Mesothelial cell of epicardium (in vitro differentiated cells): ENCODE measurements around the gene FNIP1. TPM values are rescaled to one million over a fixed set of nuclear protein-coding genes. Genes with fewer than 3 reads are reported as not detected.

Experiments
- DNase-seq, 2 experiments: peaks; one replicate each; pipeline ENCODE4 v3.0.0; 2021; ENCODE audit warnings: low spot score in 2 of 2; ENCODE audit not compliant: unreplicated experiment in 2 of 2
- H3K27ac Mint-ChIP-seq: 2 replicates; pipeline ENCODE4 v1.8.0; 2021; ENCODE audit warnings: mixed read lengths
- H3K27me3 Mint-ChIP-seq: 2 replicates; pipeline ENCODE4 v1.8.0; 2021; ENCODE audit warnings: low read depth, mixed read lengths
- H3K36me3 Mint-ChIP-seq: 2 replicates; pipeline ENCODE4 v1.8.0; 2021; ENCODE audit warnings: mixed read lengths
- H3K4me1 Mint-ChIP-seq: 2 replicates; pipeline ENCODE4 v1.8.0; 2021; ENCODE audit warnings: mixed read lengths
- H3K4me3 Mint-ChIP-seq: 2 replicates; pipeline ENCODE4 v1.8.0; 2021; ENCODE audit warnings: mild to moderate bottlenecking, moderate library complexity, mixed read lengths
- H3K9me3 Mint-ChIP-seq: 2 replicates; pipeline ENCODE4 v1.8.0; 2021; ENCODE audit warnings: mixed read lengths
- total RNA-seq: library from RNA; stranded (reverse); gene quantifications from 3 replicates; pipeline ENCODE4 v1.2.1, GENCODE V29; 2021
- TF ChIP-seq, protein P1 (sequence below): fragments of 200-600 bp; sonication (generic); IDR thresholded peaks from one replicate; pipeline ENCODE4 v1.5.0; 2021; ENCODE audit warnings: antibody characterized with exemption; ENCODE audit not compliant: unreplicated experiment

FNIP1 gene
- total RNA-seq, 1 donor from 2014 or later = 35.1 TPM

- no peak overlapping the region for H3K27ac Mint-ChIP-seq
- TF ChIP-seq, protein P1, sequence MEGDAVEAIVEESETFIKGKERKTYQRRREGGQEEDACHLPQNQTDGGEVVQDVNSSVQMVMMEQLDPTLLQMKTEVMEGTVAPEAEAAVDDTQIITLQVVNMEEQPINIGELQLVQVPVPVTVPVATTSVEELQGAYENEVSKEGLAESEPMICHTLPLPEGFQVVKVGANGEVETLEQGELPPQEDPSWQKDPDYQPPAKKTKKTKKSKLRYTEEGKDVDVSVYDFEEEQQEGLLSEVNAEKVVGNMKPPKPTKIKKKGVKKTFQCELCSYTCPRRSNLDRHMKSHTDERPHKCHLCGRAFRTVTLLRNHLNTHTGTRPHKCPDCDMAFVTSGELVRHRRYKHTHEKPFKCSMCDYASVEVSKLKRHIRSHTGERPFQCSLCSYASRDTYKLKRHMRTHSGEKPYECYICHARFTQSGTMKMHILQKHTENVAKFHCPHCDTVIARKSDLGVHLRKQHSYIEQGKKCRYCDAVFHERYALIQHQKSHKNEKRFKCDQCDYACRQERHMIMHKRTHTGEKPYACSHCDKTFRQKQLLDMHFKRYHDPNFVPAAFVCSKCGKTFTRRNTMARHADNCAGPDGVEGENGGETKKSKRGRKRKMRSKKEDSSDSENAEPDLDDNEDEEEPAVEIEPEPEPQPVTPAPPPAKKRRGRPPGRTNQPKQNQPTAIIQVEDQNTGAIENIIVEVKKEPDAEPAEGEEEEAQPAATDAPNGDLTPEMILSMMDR = no peak
- peaks cover 16% of the 10 kb centered on the region for H3K9me3 Mint-ChIP-seq
- no peaks in the 10 kb centered on the region for H3K27me3 Mint-ChIP-seq
- peaks cover 65% of the 10 kb centered on the region for H3K36me3 Mint-ChIP-seq
- peaks cover 2% of the 10 kb centered on the region for H3K4me1 Mint-ChIP-seq
- DNase-seq = no peak
- H3K4me3 Mint-ChIP-seq = no peak overlapping the region
These were observed 137.5 kb downstream of the FNIP1 start for GRCh38 chr5:131659290-131659689.

DNA sequence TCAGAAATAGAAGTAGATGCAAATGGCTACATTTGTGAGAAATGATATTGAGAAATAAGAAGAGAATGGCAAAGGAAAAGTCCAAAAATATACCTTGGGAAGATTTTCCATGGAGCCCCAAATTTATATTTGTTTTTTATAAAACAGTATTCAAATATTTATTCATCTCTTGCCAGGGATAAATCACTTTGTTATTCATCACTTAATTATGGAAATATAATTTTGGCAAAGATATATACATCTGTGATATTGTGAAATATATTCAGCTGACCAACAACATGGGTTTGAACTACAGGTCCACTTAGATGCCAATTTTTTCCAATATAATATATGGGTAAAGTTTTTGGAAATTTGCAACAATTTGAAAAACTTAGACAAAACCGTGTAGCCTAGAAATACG lies 142.0 kb downstream of the FNIP1 start:
- peaks cover 16% of the 10 kb centered on the region for H3K9me3 Mint-ChIP-seq
- TF ChIP-seq, protein P1 = no peak
- H3K27ac Mint-ChIP-seq = no peak overlapping the region

DNA sequence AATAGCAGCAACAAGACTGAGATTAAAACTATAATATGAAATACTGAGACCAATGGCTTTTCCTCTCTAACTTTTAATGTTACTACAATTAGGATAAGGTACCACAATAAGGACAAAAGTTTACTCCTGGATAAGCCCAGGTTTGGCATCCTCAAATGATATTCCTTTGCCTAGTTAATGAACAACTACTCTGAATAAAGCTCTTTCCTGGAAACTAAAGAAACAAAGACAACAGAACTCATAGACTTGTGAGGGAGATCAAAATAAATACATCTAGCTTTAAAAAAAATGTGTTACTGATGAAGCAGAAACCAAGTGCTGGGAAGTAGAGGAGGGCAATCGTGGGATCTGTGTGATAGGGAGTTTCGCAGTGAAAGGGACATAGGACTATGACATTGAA lies 142.5 kb downstream of the FNIP1 start:
- DNase-seq = no peak
- peaks cover 2% of the 10 kb centered on the region for H3K4me1 Mint-ChIP-seq
- TF ChIP-seq, protein P1 = no peak
- H3K27me3 Mint-ChIP-seq = no peaks in the 10 kb centered on the region
- no peak overlapping the region for H3K27ac Mint-ChIP-seq
- peaks cover 11% of the 10 kb centered on the region for H3K9me3 Mint-ChIP-seq
- H3K4me3 Mint-ChIP-seq = no peak overlapping the region
- peaks cover 61% of the 10 kb centered on the region for H3K36me3 Mint-ChIP-seq

More for the DNA sequence above, 142.0 kb downstream of the FNIP1 start:
- DNase-seq = no peak
- Mint-ChIP-seq H3K4me3 (no peak overlapping the region), H3K36me3 (peaks cover 63% of the 10 kb centered on the region), H3K27me3 (no peaks in the 10 kb centered on the region), H3K4me1 (peaks cover 2% of the 10 kb centered on the region)

- TF ChIP-seq, protein P1 = no peak
- DNase-seq = no peak
- Mint-ChIP-seq H3K36me3 (peaks cover 46% of the 10 kb centered on the region), H3K27ac (no peak overlapping the region), H3K4me1 (no peaks in the 10 kb centered on the region), H3K4me3 (no peak overlapping the region), H3K27me3 (no peaks in the 10 kb centered on the region), H3K9me3 (peaks cover 8% of the 10 kb centered on the region)
These were observed 147.7 kb downstream of the FNIP1 start for GRCh38 chr5:131649161-131649560.

- H3K27me3 Mint-ChIP-seq = no peaks in the 10 kb centered on the region
- H3K4me3 Mint-ChIP-seq = no peak overlapping the region
- H3K9me3 Mint-ChIP-seq = peaks cover 8% of the 10 kb centered on the region
- no peaks in the 10 kb centered on the region for H3K4me1 Mint-ChIP-seq
- peak overlapping the region; percentile 22 for H3K27ac Mint-ChIP-seq
- no peak for DNase-seq
- H3K36me3 Mint-ChIP-seq = peaks cover 43% of the 10 kb centered on the region
- TF ChIP-seq, protein P1 = no peak
These were observed 149.6 kb downstream of the FNIP1 start for GRCh38 chr5:131647048-131647769.
